Measurements from ENCODE around the gene WIPF3. TPM values are rescaled to one million over a fixed set of nuclear protein-coding genes. Genes with fewer than 3 reads are reported as not detected.

Gene WIPF3, protein sequence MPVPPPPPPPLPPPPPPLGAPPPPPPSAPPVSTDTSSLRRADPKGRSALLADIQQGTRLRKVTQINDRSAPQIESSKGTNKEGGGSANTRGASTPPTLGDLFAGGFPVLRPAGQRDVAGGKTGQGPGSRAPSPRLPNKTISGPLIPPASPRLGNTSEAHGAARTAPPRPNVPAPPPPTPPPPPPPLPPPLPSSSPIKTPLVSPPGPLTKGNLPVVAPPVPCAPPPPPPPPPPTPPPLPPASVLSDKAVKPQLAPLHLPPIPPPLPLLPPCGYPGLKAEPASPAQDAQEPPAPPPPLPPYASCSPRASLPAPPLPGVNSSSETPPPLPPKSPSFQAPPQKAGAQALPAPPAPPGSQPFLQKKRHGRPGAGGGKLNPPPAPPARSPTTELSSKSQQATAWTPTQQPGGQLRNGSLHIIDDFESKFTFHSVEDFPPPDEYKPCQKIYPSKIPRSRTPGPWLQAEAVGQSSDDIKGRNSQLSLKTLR
- polyA plus RNA-seq (ENCODE audit: insufficient read length): 28.4 TPM

DNA sequence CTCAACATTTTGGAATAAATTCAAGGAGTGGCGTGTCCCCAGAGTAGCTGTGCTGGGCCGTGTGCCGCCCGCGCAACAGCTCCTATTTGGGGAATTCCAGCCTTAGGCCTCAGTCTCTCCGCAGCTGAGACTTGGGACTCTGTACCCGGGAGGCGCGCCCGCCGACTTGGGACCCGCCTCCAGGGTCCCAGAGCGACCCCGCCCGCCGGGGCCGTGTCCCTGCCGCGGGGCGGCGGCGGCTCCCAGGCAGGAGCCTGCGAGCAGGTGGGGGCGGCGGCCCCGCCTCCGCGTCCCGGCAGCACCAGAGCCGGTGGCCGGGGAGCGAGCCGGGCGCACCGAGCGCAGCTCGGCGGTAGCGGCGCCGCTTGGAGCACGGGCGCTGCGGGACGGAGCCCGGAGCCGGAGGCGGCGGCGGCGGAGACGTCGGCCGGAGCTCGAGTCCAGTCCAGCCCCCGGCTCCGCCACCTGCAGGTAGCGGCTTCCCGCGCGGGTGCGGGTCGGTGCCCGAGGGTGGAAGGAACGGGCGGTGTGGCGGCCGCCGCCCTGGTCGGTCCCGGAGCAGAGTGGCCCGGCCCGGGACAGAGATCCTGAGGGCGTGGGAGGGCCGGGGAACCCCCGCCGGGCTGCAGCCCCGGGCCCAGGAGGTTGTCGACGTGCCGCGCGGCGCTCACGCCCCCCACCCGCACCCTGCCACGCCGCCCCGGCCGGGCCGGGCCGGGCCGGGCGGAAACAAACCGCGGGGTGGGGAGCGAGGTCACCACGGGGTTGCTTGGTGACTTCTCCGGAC is at the start of gene WIPF3:
WIPF3 (plus strand) TSS at position 301 of the 787 bp plus-strand sequence. CDS start 28,217 bp downstream, outside the sequence.
- DNase-seq: peak; percentile 32

DNA sequence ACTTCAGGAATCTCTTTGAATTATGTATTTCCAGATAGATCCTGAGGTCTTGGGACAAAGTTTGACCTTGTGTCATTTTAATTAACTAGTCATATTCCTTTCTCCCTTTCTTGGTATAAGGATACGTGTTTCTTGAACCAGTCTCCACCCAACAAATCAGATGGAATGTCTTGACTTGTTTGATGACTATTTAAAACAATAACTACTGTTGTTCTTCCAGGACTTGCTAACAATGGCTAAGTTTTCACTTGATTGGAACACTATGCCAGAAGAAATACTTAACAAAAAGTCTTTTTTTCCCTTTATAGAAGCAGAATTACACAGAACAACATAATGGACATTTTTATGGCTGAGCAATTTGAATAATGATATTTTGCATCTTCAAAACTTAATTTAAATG is 43.0 kb upstream of the WIPF3 start:
- no peak for DNase-seq

DNA sequence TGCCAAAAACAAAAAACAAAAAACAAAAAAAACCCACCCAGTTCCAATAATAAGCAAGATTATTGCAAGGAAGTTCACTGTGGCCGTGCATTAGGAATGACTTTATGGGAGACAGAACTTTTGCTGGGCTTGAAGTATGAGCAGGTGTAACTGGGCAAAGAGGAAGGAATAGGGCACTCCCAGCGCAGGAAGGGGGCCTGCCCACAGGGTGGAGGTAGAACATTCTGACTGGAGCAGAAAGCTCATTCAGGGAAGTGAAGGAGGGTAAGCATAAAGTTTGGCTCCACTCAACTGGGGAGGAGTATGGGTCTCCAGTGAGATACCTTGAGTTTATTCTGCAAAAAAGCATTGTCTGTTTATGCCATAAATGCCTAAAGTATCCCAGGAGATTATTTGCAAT is 42.1 kb upstream of the WIPF3 start:
- no peak for DNase-seq

DNA sequence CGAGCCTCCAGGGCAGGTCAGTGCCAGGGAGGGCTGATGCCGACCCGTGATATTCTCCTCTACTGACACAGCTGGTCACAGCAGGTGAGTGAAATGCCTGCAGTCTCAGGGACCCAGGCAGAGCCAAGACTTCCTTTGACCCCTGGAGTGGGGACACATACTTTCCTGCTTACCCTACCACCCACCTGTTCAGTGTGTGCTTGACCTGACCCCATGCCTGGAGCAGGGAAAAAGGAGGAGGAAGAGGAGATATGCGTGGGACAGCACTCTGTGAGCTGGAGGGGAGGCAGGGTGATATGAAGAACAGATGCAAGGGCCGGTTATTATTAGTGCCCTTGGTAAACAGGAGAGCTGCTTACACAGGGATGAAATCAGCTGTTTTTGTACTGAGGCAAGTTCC is 40.8 kb upstream of the WIPF3 start:
- no peak for DNase-seq

- no peak for DNase-seq
Observed at GRCh38 chr7:29770371-29770770, 35.9 kb upstream of the WIPF3 start.

GRCh38 chr7:29771081-29771816 is 35.1 kb upstream of the WIPF3 start:
- no peak for DNase-seq

DNA sequence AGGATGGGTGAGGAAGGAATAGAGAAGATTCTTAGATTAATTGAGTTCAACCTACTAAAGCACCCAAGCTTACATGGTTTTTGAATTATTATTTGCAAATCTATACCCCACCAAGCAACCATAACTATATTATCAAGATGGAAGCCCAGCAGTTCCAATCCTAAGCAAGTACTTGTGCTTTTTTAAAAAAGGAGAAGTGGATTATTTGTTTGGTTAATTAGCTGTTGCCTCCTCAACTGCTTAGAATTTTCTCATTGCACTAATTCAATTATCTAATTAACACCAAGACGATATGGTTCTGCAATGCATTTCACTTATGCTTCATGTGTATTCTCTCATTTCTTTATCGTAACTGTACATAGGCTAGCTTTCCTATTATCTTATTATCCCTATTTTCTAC is 27.3 kb upstream of the WIPF3 start:
- no peak for DNase-seq

GRCh38 chr7:29780346-29780745 is 26.0 kb upstream of the WIPF3 start:
- DNase-seq: no peak

DNA sequence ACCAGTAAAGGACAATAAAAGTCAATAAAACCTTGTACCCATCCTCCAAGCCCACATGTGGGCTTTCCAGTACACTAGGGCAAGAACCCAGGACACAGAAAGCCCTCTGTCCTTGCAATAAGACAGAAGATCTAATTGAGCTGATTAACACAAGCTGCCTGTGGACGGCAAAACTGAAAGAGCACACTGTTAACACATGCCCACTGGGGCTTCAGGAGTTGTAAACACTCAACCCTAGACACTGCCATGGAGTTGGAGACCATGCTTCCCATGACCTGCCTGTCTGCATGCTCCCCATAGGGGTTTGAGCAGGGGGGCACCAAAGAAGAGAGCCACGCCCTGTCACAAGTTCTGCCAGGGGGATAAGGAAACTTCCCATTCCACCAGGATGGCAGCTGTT is 22.6 kb upstream of the WIPF3 start:
- DNase-seq: no peak

DNA sequence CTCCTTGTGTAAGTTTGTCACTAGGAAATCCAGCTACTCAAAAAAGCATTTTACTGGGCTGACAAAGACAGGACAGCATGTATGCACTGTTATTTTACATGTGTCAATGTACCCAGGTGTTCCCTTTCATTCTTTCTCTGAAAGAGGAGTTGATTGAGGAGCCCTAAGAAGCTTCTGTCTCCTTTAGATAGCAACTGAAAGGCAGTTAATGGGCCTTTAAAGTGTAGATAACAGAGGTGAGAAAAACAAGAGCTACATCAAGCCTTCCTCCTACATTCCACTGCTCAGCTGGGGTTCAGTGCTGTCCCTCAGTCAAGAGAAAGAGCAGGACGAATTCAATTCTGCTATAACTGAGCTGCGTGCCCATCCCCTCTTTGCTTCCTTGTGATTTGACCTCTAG is 12.8 kb upstream of the WIPF3 start:
- no peak for DNase-seq

DNA sequence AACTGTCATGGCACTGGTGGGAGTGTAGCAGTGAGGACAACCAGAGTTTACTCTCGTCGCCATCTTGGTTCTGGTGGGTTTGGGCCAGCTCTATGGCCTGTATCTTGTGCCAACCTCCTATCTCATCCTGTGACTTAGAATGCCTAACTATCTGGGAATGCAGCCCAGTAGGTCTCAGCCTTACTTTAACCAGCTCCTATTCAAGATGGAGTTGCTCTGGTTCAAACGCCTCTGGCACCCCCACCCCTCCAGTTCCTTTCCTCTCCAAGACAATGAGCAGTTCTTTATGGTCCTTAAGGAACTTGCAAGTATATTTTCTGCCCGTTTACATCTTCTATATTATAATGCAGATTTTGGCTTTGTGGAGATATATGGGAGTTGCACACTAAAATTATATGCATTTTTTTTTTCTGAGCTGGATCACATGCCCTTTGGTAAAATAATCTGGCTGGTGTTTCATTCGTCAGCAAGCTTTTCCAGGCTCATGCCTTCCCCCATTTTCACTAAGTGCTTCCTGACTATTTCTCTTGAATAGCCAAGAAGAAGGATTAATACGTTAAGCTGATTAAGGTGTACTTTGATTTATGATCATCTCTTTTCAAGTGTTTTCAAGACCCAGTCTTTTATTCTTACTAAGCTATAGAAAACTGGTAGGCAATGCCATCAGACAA is 11.2 kb upstream of the WIPF3 start:
- no peak for DNase-seq

DNA sequence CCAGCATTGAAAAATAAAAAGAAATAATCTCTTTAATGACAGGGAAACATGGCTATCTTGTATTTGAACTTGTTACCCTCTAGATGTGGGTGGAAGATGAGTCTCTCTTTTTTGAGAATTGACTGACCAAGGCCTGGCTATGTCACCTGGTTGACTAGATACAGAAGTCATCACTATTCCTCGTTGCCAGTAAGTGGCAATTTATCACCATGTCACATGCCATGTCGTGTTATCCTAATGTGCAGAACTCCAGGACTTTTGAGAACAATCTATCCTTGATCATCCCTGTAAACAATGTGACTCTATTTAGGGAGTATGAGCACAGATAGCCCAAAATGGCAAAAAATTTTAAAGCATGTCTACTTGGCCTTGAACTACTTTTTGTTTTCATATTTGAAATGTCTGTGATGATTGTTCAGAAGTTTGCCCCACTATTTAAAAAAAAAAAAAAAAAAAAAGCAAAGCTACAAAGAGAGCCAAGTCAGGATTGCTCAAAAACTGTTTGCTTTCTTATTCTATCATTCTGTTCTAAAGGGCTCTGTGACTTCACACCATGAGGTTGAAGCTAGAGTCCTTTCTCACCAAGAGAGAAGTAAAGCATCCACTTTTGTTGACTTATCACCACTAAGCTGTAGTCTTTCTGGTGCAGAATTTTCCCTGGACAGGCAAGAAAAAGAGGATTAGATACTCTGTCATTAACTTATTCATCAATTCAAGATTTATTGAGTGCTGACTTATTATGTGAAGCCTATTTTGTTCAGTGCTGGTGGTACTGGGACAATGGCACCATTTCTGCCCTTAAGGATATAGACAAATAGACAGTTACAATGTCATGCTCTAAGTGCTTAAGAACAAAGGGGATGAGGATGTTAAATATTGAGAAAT is 10.4 kb upstream of the WIPF3 start:
- no peak for DNase-seq

DNA sequence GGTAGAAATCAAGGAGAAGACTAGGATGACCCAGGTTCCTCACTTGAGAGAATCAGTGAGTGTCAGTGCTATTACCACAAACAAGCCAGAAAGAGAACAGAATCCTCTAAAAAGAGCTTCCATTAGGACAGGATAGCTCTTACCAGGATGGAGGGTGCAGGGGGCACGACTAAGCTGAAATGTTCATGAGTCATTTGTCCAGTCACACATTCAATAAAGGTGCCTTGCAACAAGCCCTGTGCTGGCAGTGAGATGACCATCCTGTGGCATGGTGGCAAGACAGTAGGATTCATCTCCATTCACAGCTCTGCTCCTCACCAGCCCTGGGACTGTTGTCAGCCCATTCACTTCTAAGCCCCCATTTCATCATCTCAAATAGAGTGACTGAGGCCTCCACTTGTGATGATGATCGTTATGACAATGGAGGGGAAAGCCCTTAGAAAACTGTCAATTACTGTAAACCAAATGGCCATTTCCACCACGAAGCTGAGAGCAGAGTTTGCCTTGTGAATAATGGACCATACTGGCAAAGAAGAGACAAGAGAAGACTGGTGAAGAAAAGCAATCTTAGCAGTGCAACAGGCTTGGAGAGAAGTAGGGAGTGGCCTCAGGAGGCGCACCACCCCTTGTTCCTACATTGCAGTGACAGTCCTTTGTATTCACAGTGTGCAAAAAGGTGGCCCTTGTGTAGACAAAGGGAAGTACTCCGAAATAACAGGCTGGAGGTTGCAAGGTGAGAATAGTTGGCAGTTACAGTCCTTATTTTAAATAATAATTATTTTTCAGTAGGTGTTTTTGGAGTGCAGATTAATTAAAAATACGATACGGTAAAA is 9.0 kb upstream of the WIPF3 start:
- no peak for DNase-seq

- no peak for DNase-seq
Observed at GRCh38 chr7:29798422-29798821, 7.9 kb upstream of the WIPF3 start.

GRCh38 chr7:29801929-29802328 is 4.4 kb upstream of the WIPF3 start:
- DNase-seq: no peak

DNA sequence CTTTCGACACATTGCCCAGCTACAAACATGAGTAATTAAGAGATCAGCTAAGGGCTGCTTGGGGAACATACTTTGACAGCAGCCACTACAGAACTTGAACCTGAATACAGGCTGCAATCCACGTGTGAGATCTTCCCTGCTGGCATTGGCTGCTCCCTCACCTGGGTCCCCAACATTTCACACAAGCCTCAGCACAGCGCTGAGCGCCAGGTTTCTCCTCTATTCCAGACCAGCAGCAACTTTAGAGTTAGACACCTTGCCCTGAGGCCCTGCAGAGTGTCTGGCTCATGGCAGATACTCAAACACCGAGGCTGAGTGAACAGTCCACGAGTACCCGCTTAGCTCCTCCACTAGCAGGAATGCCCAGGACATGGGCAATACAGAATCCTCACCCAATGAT is 1.3 kb upstream of the WIPF3 start:
- no peak for DNase-seq

- DNase-seq: no peak
Observed at GRCh38 chr7:29805886-29806207, 461 bp upstream of the WIPF3 start.

GRCh38 chr7:29806995-29807841 is 910 bp downstream of the WIPF3 start:
- DNase-seq: peak; percentile 5

DNA sequence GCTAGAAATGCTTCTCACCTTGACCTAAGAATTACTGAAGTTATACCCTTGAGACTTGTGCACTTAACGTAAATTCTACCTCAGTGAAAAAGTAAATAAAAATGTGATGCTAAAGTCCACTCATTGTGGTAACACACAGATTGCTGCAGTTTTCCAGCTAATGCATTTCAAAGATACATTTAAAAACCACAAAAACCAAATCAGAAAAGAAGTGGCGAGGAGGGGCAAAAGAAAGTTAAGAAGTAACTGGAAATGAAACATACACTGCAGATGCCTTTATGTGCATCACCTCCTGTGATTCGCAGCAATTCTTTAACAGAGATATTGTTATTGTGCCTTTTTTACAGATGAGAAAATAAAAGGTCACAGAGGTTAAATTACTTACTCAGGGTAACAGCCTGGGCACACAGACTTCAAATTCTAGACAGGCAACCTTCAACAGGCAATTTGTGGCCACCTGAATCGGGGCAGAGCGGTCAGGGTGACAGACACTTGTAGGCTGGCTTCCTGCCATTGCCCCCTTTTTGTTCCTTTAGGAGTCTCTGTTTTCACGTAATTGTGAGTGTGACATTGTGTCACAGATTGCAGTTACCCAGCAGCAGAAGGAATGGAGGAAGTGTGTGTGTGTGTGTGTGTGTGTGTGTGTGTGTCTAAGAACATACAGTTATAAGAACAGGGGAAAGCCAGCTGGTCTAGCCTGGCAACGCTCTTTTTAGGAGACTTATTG is 1.9 kb downstream of the WIPF3 start:
- DNase-seq: no peak

Measured in hindlimb muscle (tissue), 1 donor.